ENCODE data around the gene FCHSD1.

GRCh38 chr5:141686648-141687416, 35.6 kb upstream of the FCHSD1 start:
- TF ChIP-seq CTCF (conservative IDR thresholded peaks at IDR 0.05; ENCODE audit: low read depth, low read length) (no peak), EZH2 (IDR thresholded peaks at IDR 0.05; ENCODE audit: low read length, unreplicated experiment) (no peak), EZH2phosphoT487 (IDR thresholded peaks at IDR 0.05; ENCODE audit: borderline replicate concordance, low read length) (no peak)

Measured in PC-3 (cell line).